NK-92 treated with Interleukin-12 subunit alpha and Interleukin-12 subunit beta, amount 100 ng/mL, for 24 hours (cell line): Measurements from ENCODE around the gene FAM186B.

Source experiments
- DNase-seq: peaks from one replicate; lab custom pipeline; 2025; lab: John Stamatoyannopoulos, UW

The FAM186B gene

DNA sequence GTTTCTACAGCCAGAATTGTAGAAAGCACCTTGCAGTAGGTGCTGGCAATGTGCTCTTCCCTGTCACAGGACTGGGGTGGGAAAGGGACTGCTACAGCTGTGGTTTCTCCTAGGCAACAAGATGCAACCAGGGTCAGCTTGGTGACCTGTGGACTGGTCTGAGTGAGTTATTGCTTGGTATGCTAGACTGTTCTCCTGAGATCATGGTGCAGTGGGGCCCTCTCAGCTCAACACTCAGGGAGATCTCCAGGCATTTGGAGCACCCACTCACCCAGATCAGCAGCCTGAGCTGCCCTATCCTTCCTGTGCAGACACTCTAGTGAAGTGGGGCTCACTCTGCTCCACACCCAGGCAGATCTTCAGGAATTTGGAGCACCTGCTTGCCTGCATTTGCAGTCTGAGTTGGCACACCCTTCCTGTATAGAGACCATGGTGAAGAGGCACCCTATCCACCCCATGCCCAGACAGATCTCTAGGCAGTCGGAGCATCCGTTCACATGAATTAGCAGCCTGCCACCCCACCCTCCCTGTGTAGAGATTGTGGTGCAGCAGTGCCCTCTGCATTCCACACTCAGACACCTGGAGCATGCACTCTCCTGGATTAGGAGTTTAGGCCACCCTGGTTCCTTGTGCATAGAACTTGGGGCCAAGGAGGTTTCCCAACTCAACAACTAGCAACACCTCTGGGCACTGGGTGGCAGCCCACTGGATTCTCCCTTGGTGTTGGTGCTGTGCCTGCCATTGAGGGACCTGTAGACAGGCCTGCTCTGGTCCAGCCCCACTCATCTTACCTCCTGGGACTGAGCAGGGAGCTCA is 3.8 kb upstream of the FAM186B start:
- DNase-seq = no peak

DNA sequence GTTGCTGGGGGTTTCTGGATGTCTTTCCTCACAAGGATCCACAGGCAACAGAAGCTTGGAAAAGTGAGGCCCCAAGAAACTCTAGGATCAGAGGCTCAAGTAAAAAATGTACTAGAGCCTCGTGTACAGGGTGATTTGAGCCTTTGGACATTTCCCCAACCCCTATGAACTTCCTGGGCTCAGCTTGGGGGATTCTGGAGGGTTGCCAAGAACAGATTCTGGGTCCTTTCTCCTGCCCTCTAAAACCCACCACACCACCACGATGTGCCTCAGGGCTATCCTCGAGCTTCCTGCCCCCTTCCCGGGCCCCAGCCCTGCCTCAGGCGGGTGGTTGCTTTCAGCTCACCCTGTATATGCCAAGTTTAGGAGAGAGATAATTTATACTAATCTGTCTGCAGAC is 583 bp downstream of the FAM186B start:
- DNase-seq = no peak

DNA sequence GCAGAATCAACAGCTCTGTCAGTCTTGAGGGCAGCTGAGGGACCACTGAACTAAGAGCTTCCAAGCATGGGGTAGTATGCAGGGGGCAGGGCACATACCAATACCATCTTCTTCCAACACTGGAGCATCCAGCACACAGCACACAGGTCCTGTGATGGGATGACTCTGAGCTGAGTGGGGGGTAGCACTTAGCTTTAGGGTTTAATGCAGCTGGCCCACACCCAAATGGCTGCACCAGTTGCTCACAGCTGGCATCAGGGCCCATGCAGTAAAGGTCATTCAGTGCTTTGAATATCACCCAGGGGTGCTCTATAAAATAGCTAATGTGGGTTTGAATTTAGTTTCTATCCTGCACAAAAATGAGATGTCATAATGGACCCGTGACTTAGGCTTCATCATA is 1.7 kb downstream of the FAM186B start:
- DNase-seq = no peak

DNA sequence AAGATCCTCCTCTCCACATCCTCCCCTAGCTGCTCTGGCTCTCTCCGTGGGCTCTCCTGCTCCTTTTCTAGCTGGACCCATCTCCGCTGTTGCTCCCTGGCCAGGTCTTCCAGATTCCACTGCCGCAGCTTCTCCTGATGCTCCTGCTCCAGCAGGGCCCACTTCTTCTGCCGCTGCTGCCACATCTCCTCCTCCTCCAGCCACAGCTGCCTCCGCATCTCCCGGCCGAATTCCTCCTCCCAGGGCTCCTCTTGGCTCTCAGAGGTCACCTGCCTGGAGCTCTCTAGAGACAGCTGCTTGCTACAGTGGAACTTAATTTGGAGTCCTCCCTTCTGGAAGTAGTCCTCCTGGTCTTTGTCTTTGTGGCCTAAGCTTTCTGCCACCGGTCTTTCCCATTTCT is 5.5 kb downstream of the FAM186B start:
- DNase-seq = no peak

DNA sequence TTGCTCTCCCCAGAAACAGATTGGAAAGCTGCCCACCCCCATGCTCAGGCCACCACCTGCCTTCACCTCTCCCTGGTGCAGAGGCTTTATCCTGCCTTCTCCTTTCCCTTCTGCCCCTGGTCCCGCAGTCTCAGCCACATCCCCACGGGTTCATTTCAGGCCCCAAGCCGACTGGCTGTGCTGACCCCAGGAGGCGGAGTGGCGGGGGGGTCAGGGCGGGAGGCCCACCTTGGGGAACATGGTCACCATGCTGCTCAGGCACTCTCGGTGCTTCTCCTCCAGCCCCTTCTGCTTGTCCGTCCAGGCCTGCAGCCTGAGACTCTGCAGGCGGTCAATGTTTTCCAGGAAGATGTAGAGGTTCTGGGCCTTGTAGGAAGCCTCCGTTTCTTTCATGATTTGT is 6.9 kb downstream of the FAM186B start:
- no peak for DNase-seq

DNA sequence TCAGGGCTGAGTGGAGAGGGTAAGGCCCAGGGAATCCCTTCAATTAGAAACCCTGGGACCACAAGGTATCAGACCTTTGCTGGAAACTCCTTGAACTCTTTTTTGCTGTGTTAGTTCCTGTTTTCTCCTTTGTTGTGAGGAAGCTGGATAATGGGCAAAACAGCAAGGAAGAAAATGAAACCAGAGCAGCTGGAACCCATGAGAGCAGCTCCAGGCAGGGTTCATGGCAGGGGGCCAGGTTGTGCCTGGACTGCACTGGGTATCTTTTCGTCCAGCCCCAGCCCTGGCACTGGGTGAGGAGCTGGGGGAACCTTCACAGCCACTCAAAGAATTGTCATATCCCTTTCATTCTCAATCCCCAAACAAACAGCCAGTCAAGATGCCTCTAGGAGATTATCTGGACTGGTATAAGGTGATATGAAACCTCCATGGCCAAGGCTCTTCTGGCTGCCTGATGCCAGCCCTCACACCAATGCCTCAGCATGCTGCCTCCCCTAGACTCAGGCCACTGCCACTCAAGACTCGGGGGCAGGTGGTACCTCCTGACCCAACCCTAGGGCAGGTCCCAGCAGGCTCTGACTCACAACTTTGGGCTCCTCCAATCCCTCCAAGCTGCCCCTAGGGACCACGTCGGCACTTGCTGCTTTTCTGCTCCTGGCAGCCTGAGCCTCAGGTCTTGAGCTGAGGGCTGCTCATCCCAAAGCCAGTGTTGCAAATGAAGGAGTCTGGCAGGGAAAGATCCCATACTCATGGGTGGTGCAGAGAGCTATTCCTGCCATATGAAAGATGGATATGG is 16.5 kb downstream of the FAM186B start:
- DNase-seq = no peak

DNA sequence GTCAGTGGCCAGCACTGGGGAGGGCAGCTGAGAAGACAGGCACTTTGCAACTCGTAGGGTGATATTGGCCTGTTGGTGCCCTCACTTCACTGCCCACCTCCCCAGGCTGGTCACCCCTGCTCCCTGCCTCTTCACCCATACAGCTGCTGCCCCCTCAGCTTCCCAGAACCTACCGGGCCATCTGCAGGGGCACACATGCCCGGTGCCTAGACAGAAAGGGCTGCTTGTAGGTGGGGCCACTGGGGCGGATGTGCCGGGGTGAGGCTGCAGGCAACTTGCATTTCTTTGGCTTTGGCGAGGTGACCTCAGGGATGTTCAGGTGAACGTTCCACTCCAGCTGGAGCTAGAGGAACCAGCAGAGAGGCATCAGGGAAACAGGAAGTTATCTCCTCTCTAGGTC is 17.2 kb downstream of the FAM186B start:
- no peak for DNase-seq

DNA sequence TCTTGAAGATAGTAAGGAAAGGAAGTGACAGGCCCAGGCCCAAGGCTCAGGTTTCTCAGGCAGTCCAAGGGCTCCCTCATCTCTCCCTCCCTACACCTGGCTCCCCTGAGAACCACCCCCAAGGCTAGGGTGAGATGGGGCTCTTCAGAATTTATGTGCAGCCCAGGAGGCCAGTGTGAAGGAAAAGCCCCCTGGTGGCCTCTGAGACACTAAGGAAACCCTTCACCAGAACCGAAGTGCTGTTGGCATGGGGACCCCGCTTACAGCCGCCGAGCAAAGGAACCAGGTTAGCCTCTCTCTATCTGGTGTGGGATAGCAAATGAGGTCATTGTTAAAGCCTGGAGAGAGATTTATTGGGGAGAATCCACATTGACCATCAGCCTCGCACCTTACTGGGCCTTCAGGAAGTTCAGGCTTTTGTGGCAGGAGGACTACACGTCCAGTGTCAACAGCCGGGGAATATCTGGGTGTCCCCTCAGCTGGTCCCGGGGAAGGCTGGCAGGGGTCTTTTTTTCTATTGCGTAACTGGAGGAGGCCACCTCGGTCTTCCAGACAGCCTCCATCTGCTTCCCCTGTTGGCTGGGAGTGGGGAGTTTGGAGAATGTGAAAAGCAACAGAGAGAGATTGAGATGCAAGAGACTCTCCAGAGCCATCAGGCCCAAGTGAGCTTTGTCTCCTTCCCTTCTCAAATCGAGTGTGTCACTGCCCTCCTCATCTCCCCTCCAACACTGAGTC is 18.1 kb downstream of the FAM186B start:
- no peak for DNase-seq

DNA sequence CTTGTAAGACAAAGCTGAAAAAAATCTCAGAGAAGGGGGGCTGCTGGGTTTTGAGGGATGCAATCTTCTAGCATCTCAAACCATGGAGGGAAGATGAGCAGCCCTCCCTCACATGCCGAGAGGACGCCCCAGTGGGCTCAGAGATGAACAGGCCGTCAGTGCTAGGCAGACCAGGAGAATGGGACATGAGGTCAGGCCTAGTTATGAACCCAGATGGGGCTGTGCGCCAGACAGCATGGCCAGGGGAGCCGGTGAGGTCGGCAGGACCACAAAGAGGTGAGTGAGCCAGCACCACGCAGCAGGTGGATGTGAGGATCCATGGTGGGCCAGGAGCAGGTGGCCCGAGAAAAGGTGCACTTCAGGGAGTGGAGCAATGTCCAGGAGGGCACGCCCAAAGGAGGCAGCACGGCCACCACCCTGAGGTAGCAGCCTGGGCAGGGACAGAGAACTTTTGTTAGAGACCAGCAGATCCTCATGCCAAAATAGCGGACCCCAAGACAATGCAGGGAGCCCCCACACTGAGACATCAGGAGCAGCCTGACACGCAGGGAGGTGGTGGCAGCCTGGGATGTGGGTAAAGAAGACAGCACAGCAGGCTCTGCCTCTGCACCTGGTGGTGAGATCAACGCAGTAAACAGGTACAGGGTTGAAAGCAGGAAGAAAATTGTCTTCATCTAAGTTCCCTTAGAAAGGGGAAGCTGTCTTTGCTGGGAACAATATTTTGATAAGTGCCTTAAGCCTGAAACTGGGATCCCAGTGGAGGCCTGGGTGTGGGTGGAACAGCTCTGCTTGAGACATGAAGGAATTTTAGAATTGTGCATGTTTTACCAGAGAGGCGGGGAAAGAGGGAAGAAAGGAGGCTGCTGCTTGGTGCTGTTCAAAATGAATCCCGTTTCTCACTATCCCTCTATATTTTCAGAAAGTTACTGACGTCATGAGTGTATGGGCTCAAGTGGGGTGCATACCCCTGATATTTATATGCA is 19.7 kb downstream of the FAM186B start:
- no peak for DNase-seq

DNA sequence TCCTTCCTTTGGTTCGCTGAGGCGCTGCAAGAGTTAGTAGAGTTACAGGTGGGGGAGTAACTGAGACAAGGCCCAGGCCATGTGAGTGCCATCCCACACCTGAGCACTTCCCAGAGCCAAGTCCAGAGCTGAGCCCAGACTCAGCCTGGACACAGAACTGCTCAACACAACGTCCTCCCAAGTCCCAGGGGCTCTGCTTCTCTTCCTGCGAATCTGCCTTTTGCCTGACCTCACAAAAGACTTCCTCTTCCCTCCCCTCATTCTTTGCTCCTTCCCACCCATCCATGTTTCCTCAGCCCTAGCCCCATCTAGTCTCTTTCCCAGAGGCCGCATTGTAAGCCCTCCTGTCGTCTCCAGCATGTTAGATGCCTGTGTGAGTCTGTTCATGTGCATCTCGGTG is 20.8 kb downstream of the FAM186B start:
- no peak for DNase-seq

DNA sequence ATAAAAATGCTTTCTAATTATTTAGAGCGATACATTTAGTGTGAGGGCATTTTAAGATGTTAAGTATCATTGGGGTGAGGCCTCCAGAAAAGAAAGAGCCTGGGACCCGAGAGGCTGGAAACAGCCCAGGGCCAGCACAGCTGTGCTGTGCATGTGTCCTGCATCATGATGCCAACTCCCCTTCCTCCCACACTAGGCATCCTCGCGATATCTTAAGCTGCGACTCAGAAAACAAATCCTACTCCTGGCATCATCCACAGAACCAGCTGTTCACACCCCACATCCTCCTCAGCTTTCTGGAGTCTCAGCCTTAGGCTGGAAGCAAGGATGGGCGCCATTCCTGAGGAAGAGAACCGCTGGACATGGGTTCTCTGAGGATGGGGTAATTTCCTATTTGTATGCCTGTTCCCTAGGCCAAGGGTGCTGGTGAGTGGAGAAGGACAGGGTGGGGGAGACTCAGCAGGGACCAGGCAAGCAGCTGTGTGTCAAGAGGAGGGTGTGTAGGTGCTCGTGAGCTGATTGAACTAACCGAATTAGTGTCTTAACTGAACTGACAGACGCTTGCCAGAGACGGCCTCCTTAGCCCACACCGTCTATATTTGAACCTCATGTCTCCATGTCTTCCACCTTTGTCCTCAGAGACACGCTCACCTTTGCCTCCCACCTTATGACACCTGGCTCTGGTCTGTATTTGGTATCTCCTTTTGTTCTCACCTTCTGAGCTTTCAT is 21.9 kb downstream of the FAM186B start:
- no peak for DNase-seq

DNA sequence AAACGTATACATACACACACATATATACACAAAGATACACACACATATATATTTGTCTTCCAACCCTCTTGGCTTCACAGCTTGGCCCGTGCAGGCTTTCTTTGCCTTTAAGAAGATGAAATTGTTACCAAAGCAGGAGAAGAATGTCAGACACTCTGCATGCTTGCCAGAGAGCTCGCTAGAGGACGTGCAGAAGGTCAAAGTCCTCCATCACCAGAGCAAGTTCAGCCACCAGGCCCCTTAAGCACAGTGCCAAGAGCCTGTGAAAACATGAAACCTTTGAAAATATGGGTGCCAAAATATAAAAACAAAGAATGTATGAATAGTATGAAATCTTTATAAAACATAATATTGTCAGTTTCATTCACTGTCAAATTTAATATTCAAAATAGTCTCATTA is 22.6 kb downstream of the FAM186B start:
- DNase-seq = no peak

DNA sequence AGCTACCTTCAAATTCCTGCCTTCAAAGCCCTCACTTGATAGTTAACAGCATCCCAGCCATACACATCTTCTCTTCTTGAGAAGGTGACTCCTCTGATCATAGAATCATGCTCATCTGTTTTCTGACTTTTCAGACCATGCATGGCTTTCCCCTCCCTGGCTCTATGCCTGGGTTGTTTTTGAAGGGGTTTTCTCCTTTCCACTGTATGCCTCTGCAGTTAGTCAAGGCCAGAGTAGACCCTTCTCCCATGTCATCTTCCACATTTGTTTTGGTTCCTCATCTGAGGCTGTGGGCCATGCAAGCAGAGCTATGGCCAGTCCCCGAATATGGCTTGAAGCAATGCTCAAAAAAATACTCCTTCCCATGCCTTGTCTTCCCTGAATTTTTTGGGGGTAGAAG is 23.2 kb downstream of the FAM186B start:
- DNase-seq = no peak

DNA sequence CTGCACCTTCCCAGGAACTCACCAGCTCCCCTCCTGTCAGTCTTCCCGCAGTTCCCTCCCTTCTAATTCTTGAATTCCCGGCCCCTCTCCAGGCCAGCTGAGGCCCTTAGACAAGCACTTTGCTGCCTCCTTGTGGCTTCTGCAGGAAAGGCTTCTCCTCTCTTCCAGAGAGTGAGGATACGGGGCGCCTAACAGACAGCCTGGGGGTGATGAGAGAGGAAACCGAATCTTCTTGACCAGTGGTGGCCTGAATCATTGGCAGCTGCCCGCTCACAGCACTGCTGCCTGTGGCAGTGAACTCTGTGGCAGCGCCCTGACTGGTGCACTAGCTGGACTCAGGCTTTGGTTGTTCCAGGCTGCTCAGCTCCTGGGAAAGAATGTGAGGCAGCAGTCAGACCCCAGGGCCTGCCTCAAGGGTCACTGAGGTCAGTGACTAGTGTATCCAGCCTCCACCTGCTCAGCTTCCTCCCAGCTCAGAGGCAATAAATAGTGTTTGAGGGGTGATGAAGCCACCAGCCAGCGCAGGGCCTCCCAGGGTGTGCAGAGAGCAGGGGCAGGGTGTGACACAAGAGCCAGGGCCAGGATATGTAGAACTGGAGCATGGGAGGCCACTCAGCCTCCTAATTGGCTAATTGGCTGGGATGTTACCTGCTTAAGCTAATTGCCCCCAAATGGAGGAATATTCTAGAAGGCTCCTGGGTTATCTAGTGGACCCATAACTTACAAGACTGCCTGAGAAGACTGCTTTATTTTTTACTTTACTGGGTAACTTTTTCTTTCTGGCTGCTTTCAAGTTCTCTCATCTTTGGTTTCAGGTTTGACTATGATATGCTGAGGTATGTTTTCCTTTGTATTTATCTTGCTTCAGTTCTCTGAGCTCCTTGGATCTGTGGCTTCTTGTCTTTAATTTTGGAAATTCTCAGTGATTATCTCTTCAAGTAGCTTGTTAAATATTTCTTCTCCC is 24.6 kb downstream of the FAM186B start:
- no peak for DNase-seq

DNA sequence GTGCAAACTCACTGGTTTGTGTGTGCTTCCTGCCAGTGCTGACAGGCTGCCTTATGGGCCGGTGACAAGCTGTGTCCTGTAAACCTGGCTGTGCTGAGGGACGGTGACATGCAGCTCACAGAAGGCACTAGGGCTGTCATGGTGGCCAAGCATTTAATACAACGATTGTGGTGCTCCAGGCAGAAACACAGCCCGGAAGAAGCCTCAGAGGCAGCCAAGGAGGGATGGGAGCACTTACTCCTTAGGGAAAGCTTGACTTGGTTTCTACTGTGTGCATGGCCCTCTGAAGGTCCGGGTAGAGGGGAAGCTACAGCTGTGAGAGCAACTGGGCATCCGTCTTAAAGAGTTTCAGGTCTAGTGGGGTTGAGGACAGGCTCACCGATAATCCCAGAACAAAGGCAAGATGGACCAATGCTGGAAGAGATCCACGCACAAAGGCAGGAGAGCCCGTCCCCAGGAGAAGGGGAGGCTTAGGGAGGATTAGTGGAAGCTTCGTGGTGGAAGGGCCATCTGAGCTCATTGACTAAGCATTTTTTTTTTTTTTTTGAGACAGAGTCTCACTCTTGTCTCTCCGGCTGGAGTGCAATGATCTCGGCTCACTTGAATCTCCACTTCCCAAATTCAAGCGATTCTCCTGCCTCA is 26.8 kb downstream of the FAM186B start:
- DNase-seq = no peak

DNA sequence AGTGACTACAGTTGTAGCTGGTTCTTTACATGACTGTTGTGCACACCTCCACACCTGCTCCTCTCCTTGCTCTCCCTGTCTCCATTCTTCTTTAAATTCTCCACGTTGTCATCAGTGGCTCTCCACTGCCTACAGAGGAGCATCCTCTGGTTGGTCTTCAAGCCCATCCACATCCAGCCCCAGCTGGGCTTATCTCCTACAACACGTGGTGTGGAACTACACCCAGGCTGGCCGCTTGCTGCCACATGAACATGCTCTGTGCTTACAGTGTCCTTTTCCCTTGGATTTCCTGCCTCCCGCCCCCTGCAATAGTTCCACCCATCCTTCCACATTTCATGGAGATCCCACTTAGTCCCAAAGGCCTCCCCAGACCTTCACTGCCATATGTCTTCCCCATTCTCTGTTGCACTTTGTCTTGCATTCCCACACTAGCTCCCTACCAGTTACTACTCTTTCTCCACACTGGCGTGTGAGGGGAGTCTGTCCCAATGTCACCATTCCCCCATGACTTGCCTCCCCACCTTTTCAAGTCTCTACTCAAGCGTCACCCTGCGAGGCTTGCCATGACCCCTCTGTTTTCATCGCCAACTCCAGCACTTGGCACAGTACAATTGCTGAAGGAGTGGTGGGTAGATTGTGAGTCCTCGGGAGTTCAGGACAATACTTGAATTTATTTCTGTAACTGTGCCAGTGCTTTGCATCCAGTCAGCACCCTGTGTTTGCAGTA is 27.7 kb downstream of the FAM186B start:
- DNase-seq = no peak

DNA sequence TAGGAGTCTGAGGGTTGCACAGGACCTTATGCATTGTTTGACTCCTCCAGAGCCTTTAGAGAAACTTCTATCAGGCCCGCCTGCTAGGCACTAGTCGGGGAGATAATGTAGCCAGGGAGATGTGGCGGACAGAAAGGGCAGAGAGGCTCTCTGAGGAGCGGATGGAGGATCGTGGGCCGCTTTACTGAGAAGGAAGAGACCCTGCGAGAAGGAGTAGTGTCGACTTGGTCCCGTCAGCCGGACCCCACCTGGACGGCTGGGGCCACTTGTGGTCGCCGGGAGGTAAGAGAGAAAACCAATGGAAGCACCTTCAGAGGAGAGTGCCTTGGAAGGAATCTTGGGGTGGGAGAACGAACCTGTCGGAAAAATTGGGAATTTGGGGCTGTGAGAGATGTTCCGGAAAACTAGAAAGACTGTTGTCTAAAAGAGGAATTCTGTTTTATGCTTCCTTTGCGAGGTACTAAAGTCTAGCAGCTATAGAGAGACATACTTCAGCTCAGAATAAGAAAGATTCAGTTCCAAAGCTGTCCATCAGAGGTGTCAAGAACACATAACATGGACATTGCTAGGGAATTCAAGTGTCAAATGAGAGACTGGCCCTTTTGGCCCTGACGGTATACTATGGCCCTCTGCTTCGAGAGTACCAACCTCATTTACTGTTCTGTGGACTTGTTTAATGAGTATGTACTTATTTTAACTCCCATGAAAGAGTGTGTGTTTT is 36.8 kb downstream of the FAM186B start:
- no peak for DNase-seq
